Kidney tubule cell (primary cell): ENCODE measurements around the gene ZSCAN32.

Experiments used
- DNase-seq: peaks from one replicate; pipeline ENCODE4 v3.0.0-alpha.2; 2018; ENCODE audit warnings: low spot score

The ZSCAN32 gene

DNA sequence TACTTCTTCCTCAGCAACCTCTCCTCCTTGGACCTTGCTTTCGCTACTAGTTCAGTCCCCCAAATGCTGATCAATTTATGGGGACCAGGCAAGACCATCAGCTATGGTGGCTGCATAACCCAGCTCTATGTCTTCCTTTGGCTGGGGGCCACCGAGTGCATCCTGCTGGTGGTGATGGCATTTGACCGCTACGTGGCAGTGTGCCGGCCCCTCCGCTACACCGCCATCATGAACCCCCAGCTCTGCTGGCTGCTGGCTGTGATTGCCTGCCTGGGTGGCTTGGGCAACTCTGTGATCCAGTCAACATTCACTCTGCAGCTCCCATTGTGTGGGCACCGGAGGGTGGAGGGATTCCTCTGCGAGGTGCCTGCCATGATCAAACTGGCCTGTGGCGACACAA, 44.7 kb downstream of the ZSCAN32 start:
- no peak for DNase-seq

DNA sequence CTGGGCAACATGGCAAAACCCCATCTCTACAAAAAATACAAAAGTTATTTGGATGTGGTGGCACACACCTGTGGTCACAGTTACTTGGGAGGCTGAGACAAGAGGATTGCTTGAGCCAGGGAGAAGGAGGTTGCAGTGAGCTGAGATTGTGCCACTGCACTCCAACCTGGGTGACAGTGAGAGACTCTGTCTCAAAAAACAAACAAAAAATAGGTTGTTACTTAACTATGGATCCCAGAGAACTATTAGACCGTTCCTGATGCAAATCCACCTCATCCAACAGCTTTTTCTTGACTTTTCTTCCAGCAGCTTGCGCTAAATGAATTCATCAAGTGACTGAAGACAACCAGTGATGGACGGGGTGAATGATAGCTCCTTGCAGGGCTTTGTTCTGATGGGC, 45.2 kb downstream of the ZSCAN32 start, which contains the start of gene OR2C1:
OR2C1 (plus strand) TSS at position 301 of the 400 bp plus-strand sequence; CDS start at position 353, 52 bp downstream.
- DNase-seq, result no peak

DNA sequence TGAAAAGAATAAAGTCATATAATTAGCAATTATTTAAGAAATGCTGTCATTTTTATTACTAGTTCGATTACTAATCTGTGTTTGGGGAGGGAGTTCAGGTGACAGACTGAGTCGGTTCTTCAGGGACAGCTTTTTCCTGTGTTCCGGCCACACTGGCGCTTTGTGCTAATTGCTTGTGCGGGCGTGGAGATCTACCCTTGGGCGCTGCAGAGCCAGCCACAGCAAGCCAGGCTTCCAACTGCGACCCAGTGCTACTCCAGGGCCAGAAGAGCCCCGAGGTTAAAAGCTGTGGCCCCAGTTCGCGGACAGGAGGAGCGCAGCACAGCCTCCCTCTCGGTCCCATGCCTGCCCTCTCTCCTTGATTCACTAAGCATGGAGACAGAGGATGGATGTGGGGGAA, 51.6 kb downstream of the ZSCAN32 start:
- no peak for DNase-seq

DNA sequence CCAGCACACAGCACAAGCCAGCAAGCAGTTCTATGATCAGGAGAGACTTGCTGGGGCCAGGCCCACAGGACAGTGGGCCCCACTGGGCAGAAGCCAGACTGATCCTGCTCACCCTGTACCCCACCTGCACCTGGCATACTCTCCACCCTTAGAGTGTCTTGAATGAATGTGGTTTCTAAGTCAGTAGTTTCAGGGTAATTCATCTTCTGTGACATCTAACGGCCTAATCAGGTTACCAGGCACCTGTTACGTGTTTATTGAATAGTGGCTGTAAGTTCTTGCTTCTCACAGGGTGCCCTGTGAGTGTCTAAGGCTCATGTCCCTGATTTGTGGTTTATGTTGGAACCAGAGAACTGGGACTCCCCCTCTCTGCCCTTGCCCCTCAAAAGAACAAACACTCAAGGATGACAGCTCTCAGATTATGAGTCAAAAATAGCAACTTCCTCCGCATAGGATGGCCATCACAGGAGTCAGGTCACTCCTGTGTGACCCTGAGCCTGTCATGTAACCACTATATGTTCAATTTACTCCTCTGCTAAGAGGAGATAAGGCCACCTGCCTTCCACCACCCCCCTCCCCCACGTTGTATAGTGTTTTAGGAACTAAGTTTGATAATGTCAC, 52.1 kb downstream of the ZSCAN32 start:
- no peak for DNase-seq

DNA sequence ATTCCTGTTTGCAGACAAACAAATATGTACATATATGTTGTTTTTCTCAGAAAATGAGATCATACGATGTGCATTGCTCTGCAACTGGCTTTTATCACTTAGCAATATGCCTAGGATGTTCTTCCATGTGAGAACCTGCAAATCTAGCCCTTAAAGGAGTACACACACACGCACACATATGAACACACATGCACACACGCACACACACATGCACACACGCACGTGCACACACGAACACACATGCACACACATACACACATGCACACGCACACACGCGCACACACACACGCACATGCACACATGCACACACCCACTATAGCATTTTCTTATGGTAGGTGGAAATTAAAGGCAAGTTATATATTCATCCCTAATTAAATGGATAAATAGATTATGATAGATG, 53.2 kb downstream of the ZSCAN32 start:
- DNase-seq, result no peak

DNA sequence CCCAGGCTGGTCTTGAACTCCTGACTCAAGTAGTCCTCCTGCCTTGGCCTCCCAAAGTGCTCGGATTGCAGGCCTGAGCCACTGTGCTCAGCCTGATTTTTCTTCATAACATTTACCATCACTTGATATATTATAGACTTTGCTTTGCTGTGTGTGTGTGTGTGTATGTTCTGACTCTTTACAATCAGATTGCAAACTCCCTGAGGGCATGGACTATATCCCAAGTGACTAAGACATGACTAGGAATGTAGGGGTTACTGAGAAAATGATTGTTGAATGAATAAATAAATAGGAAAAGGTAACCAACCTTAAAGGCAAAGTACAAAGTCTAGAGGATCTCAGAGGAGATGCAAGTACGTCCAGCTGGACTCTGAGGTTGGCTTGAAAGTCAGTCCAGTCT, 54.8 kb downstream of the ZSCAN32 start:
- no peak for DNase-seq
